ENCODE measurements around the gene PPP6R3. TPM values are rescaled to one million over a fixed set of nuclear protein-coding genes. Genes with fewer than 3 reads are reported as not detected.

The PPP6R3 gene
- total RNA-seq, 1 donor from 2014 or later, result 121 TPM

DNA sequence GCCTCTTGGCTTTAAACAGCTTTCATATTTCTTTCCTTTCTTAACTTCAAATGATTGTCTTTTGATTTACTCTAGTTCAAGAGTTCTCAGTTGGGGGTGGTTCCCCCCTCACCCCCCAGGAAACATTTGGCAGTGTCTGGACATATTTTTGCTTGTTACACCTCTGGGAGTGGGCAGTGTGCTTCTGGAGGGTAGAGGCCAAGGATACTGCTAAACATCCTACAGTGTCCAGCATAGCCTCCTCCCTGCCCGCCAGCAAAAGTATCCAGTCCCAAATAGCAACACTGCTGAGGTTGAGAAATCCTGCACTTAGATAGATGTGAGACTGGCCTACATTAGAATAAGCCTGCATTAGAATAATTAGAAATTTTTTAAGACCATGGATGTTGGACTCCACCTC lies 3.2 kb downstream of the PPP6R3 start:
- Histone ChIP-seq H3K4me3 (no peak overlapping the region), H3K36me3 (no peaks in the 10 kb centered on the region), H3K4me1 (peaks cover 73% of the 10 kb centered on the region), H3K27ac (no peak overlapping the region), H3K27me3 (no peaks in the 10 kb centered on the region), H3K9me3 (no peaks in the 10 kb centered on the region)
- no peak for TF ChIP-seq POLR2A (IDR thresholded peaks at IDR 0.05)
- no peak for TF ChIP-seq POLR2AphosphoS5 (IDR thresholded peaks at IDR 0.05; ENCODE audit: insufficient read depth in 1 of 2, low read depth in 1 of 2)
- TF ChIP-seq, protein P1, sequence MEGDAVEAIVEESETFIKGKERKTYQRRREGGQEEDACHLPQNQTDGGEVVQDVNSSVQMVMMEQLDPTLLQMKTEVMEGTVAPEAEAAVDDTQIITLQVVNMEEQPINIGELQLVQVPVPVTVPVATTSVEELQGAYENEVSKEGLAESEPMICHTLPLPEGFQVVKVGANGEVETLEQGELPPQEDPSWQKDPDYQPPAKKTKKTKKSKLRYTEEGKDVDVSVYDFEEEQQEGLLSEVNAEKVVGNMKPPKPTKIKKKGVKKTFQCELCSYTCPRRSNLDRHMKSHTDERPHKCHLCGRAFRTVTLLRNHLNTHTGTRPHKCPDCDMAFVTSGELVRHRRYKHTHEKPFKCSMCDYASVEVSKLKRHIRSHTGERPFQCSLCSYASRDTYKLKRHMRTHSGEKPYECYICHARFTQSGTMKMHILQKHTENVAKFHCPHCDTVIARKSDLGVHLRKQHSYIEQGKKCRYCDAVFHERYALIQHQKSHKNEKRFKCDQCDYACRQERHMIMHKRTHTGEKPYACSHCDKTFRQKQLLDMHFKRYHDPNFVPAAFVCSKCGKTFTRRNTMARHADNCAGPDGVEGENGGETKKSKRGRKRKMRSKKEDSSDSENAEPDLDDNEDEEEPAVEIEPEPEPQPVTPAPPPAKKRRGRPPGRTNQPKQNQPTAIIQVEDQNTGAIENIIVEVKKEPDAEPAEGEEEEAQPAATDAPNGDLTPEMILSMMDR (IDR thresholded peaks at IDR 0.05), result no peak
- intact Hi-C loops (cut with DNase I), result no loop called here
- no peak for DNase-seq (ENCODE audit: extremely low spot score in 2 of 2)

DNA sequence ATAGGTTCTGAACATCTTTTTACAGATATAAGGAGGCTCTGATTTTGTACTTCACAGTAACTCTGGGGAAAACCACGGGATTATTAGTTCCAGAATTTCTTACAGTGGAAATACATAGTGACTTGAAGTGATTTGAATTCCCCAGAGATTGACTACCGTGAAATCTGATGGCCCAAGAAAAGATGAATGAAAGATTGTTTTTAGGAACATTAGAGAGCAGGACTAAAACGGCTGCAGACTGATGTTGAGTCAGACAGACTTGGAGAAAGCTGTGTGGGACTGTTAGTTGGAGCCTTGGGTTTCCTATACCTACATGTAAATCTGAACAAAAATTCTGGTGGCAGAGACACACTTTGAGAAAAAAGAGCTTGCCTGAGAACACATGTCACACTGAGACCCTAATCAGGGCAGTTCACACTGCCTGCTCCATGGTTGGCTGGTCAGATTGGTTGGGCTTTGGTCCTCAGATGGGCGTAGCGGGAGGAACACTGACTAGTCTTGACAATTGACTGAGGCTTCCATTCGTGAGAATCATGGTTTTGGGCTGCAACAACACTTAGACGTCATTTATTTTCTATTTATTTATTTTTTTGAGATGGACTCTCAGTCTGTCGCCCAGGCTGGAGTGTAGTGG lies 6.8 kb downstream of the PPP6R3 start:
- Histone ChIP-seq H3K4me3 (no peak overlapping the region), H3K36me3 (no peaks in the 10 kb centered on the region), H3K4me1 (peaks cover 100% of the 10 kb centered on the region), H3K27ac (no peak overlapping the region), H3K27me3 (no peaks in the 10 kb centered on the region), H3K9me3 (no peaks in the 10 kb centered on the region)
- TF ChIP-seq POLR2AphosphoS5 (IDR thresholded peaks at IDR 0.05; ENCODE audit: insufficient read depth in 1 of 2, low read depth in 1 of 2) (no peak), POLR2A (IDR thresholded peaks at IDR 0.05) (no peak)
- intact Hi-C loops (cut with DNase I), result no loop called here
- no peak for DNase-seq (ENCODE audit: extremely low spot score in 2 of 2)

DNA sequence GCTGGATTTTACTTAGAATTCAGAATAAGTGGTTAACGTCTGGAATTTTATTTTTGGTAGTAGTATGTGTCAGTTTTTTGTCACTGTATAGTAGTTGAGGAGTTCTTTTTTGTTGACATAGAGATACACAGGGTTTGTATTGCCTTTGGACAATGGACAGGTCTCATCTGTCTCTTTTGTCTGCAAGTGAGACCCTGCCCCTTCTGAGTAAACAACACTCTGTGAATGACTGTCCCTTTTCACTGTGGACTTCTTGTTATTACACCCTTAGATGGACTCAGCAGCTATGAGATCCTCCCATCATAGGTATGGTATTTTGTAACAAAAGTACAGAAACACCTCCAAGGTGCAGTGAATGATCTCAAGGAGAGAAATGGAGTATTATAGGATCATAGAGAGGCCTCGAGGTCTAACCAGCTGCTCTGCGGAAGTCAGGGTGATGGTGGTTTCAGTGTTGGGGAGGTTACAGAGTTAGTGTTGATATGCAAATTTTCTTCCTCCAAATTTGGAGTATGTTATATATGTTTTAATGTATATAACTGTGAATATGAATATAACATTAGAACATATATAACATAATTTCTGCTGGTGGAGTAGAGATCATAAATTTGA lies 7.8 kb downstream of the PPP6R3 start:
- DNase-seq (ENCODE audit: extremely low spot score in 2 of 2), result no peak
- H3K36me3 ChIP-seq, result no peaks in the 10 kb centered on the region
- H3K27me3 ChIP-seq, result no peaks in the 10 kb centered on the region
- no peak overlapping the region for H3K4me3 ChIP-seq
- intact Hi-C loops (cut with DNase I), result no loop called here
- H3K9me3 ChIP-seq, result no peaks in the 10 kb centered on the region
- peaks cover 100% of the 10 kb centered on the region for H3K4me1 ChIP-seq
- TF ChIP-seq POLR2AphosphoS5 (IDR thresholded peaks at IDR 0.05; ENCODE audit: insufficient read depth in 1 of 2, low read depth in 1 of 2), result no peak
- TF ChIP-seq, protein P1 (IDR thresholded peaks at IDR 0.05), result no peak
- TF ChIP-seq POLR2A (IDR thresholded peaks at IDR 0.05), result no peak
- H3K27ac ChIP-seq, result no peak overlapping the region

DNA sequence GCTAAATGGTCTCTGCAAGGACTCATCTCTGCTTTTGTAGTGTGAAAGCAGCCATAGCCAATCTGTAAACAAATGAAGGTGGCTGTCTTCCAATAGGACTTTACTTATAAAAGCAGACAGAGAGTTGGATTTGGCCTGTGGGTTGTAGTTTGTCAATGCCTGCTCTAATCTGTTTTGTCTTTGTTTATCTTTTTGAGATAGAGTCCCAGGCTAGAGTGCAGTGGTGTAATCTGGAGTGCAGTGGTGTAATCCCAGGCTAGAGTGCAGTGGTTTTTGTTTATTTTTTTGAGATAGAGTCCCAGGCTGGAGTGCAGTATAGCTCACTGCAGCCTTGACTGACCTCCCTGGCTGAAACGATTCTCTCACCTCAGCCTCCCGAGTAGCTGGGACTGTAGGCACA lies 8.6 kb downstream of the PPP6R3 start:
- DNase-seq (ENCODE audit: extremely low spot score in 2 of 2), result no peak
- no peaks in the 10 kb centered on the region for H3K27me3 ChIP-seq
- intact Hi-C loops (cut with DNase I), result no loop called here
- no peak overlapping the region for H3K4me3 ChIP-seq
- TF ChIP-seq POLR2AphosphoS5 (IDR thresholded peaks at IDR 0.05; ENCODE audit: insufficient read depth in 1 of 2, low read depth in 1 of 2), result no peak
- TF ChIP-seq POLR2A (IDR thresholded peaks at IDR 0.05), result no peak
- TF ChIP-seq, protein P1 (IDR thresholded peaks at IDR 0.05), result no peak
- H3K27ac ChIP-seq, result no peak overlapping the region
- H3K9me3 ChIP-seq, result no peaks in the 10 kb centered on the region
- peaks cover 100% of the 10 kb centered on the region for H3K4me1 ChIP-seq
- no peaks in the 10 kb centered on the region for H3K36me3 ChIP-seq

DNA sequence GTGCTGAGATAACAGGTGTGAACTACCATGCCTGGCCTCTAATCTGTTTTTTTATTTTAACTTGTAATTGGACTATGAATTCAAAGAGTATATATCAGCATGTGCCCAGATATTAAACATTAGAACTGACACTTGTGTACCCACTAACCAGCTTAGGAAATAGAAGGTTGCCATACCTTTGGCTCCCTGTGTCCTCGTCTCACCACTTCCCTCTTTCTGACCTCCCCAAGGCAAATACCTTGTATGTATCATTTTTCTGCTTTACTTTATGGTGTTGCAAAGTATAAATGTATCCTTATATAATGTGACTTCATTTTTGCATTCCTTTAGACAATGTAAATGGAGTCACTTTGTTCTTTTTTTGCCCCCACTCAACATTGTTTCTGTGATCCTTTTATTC lies 9.1 kb downstream of the PPP6R3 start:
- no peaks in the 10 kb centered on the region for H3K9me3 ChIP-seq
- intact Hi-C loops (cut with DNase I), result no loop called here
- H3K4me3 ChIP-seq, result no peak overlapping the region
- no peaks in the 10 kb centered on the region for H3K27me3 ChIP-seq
- no peak for DNase-seq (ENCODE audit: extremely low spot score in 2 of 2)
- H3K4me1 ChIP-seq, result peaks cover 100% of the 10 kb centered on the region
- TF ChIP-seq POLR2A (IDR thresholded peaks at IDR 0.05) (no peak), POLR2AphosphoS5 (IDR thresholded peaks at IDR 0.05; ENCODE audit: insufficient read depth in 1 of 2, low read depth in 1 of 2) (no peak)
- TF ChIP-seq, protein P1 (IDR thresholded peaks at IDR 0.05), result no peak
- no peak overlapping the region for H3K27ac ChIP-seq
- H3K36me3 ChIP-seq, result no peaks in the 10 kb centered on the region

Data from vagina (tissue), 2 donors.